GM21723 (cell line): Measurements from ENCODE around the gene ZNF100.
"Not testable (repeated sequence)": the region's sequence is repeated elsewhere in the genome, so short reads cannot be mapped to it uniquely, and the experiment has no call there.

Experiments
- ATAC-seq: cut with Tn5 transposase; IDR thresholded peaks from one replicate; pipeline ENCODE4 v1.9.1; 2021; ENCODE audit warnings: mild to moderate bottlenecking, moderate library complexity; ENCODE audit not compliant: unreplicated experiment

The ZNF100 gene

DNA sequence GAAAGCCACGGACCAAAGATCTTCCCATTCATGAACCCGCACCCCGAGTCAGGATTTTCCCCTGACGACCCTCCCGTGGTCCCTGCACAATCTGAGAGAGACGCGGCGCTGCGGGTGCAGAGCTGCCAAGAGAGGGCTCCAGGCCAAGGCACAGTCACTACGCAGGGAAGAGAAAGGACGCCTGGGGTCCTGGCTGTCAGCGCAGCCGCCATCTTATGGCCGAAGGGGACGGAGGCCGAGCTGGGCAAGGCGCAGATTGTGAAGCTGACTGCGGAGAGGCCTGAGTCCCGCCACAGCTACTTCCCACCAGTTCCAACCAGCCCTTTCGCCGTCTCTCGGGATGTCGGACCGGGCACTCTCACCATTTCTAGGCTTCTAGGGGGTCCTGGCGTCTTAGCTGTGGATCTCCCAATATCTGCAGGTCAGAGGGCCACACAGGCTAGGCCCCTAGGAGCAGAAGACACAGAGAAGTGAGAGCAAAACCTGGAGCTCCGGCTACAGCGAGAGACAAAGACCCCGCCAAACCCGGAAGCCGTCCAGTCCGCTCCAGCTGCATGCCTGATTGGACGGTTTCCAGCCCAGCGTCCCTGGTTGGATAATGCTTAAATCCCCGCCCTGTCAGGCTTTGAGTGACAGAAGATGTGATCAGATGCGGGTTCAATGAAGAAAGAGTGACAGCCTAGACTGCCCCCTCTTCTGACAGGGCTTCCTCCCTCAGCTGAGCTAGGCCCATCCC is at the start of gene ZNF100:
Gene ZNF100 (minus strand): TSS at position 515 of the 736 bp plus-strand sequence. CDS start 150 bp downstream, at position 365.
- peak; percentile 97 for ATAC-seq

DNA sequence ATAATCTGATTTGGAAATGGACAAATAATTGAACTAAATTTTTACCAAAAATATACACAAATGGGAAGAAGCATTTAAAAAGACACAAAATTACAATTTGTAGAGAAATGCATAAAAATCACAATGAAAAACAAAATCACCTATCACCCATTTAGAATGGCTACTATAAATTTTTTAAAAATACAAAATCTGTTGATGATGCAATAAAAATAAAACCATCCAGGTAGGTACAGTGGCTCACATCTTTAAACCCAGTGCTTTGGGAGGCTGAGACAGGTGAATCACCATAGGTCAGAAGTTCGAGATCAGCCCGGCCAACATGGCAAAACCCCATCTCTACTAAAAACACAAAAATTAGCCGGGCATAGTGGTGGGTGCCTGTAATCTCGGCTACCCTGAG is 45.1 kb upstream of the ZNF100 start:
- no peak for ATAC-seq

DNA sequence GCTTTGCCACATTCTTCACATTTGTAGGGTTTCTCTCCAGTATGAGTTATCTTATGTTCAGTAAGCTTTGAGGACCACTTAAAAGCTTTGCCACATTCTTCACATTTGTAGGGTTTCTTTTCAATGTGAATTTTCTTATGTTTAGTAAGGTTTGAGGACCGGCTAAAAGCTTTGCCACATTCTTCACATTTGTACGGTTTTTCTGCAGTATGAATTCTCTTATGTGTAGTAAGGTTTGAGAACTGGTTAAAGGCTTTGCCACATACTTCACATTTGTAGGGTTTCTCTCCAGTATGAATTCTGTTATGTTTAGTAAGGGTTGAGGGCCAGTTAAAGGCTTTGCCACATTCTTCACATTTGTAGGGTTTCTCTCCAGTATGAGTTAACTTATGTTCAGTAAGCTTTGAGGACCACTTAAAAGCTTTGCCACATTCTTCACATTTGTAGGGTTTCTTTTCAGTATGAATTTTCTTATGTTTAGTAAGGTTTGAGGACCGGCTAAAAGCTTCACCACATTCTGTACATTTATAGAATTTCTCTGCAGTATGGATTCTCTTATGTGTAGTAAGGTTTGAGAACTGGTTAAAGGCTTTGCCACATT is 41.1 kb upstream of the ZNF100 start:
- not testable (repeated sequence) for ATAC-seq

DNA sequence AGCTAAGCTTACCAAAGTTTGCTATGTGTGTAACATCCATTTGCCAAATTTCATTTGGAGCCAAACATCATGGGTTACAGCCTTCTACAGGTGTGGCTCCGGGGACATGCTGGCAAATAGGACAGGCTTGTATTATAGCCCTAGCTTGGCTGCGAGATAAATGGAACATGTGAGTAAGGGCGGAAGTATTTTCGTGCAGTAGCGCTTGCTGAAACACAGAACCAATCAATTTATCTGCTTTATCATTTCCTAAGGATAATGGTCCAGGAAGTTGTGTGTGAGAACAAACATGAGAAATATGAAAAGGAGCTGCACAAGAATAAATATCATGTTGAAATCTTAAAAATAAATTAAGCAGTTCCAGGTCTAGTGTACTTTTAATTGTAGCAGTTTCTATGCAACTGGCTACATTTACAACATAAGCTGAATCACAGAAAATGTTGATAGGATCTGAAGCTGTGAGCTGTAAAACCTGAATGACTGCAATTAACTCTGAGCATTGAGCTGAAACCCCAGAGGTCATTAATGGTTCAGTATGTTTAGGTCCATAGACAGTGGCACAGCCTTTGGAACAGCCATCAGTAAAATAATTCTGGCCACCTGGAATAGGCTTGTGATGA is 22.2 kb upstream of the ZNF100 start:
- no peak for ATAC-seq

DNA sequence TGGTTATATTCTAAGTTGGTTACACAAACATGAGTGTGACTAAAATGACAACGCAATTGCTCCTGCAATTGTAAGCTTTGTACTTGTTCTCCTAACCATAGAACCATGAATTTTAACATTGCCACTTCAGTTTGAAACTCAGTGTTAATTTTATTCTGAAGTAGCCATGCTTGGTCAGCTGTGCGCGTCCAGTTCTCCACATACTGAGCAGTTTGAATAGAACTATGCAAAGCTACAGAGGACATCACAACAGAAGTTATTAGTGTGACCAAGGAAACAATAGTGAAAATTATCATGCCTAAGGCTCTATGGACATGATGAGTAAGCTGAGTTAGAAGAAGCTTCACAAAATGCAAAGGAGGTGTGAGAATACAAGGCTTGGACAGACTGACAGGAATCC is 19.6 kb upstream of the ZNF100 start:
- ATAC-seq: no peak

DNA sequence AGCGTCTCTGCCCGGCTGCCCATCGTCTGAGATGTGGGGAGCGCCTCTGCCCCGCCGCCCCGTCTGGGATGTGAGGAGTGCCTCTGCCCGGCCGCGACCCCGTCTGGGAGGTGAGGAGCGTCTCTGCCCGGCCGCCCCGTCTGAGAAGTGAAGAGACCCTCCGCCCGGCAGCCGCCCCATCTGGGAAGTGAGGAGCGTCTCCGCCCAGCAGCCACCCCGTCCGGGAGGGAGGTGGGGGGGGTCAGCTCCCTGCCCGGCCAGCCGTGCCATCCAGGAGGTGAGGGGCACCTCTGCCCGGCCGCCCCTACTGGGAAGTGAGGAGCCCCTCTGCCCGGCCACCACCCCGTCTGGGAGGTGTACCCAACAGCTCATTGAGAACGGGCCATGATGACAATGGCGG is 8.4 kb upstream of the ZNF100 start:
- ATAC-seq: not testable (repeated sequence)

DNA sequence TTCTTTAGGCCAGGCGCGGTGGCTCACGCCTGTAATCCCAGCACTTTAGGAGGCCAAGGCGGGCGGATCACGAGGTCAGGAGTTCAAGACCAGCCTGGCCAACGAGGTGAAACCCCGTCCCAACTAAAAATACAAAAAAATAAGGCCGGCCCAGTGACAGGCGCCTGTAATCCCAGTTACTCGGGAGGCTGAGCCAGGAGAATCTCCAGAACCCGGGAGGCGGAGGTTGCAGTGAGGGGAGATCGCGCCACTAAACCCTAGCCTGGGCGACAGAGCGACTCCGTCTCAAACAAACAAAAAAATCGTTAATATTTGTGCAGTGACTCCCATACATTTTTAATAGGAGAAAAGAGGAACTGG is 694 bp downstream of the ZNF100 start:
- ATAC-seq: not testable (repeated sequence)

DNA sequence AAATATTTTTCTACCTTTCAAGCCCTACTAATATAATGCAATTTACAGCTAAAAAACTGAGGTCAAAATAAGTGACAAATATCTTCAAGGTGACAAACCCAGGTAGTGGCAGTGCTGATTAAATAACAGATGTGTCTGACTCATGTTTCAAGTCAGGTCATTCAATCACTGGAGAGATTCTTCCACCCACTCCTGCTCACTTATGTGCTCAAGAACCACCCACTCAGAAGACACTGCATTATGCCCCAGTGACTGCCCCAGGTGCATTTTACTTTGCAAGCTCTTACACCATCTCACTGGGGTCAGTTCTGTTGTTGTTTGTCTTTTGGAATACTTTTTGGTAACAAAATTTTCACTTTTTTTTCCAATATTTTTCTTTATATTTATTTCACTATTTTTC is 2.2 kb downstream of the ZNF100 start:
- ATAC-seq: no peak

DNA sequence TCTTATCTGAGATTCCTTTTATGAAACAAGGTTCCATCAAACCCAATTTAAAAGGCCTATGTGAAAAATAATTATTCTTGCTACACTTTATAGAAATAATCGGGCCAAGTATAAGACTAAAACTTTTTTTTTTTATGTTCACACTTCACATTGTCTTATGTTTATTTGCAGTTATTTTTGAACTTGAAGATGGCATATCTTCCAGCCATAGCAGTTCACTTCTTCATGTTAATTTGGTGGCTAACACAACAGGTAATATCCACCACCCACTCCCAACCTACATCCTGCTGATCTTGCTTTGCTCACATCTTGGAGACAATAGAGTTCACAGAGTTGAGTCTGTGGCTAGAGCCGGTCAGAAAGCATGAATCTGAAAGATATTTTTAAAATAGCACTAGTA is 5.8 kb downstream of the ZNF100 start:
- ATAC-seq: not testable (repeated sequence)

DNA sequence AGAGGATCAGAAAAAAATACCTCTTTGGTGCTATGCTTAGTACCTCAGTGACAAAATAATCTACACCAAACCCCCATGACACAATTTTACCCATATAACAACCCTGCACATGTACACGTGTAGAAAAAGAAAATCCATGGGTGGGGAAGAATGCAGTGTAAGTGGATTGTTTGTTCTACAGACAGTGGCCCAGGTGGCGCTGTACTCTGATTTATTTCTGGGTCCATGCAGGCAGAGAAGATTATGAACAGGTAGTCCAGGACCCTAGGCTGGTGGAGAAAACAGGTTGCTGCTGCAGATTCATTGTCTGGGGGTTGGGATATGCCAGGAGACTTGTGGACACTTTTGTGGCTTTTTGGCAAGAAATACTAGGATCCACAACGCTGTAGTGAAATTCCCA is 9.1 kb downstream of the ZNF100 start:
- no peak for ATAC-seq

DNA sequence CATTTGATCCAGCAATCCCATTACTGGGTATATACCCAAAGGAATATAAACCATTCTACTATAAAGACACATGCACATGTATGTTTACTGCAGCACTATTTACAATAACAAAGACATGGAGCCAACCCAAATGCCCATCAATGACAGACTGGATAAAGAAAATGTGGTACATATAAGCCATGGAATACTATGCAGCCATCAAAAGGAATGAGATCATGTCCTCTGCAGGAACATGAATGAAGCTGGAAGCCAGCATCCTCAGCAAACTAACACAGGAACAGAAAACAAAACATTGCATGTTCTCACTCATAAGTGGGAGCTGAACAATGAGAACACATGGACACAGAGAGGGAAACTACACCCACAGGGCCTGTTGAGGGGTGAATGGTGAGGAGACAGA is 11.8 kb downstream of the ZNF100 start:
- ATAC-seq: not testable (repeated sequence)

DNA sequence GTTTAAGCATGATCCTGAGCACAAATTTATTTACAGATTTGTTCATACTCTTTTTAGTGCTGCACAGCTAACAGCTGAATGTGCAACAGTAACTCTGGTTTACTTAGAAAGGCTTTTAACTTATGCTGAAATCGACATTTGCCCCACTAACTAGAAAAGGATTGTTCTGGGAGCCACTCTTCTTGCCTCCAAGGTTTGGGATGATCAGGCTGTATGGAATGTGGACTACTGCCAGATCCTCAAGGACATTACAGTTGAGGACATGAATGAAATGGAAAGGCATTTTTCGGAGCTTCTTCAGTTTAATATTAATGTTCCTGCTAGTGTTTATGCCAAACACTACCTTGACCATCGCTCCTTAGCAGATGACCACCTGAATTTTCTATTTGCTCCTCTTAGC is 16.0 kb downstream of the ZNF100 start:
- ATAC-seq: no peak

DNA sequence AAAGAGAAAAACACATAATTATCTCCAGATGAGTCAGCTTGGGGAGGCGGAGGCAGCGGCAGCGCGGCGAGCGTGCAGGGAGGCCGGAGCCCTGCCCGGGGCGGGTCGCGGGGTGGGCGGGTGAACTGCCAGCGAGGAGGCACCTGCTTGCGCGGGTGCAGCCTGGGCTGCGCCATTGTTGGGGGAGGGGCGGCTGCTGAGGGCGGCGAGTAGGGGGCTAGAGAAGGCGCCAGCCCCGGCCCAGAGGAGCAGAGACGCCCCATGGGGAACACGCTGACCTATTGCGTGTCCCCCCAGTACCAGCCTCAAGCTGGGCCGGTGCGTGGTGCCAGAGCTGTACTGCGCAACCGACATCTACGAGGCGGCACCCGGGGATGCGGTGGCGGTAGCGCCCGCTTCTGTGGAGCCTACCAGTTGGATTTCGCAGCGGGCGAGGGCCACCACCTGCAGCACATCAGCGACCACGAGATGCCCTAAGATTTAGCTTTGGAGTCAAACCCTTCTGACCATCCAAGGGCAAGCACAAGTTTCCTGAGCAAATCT is 16.7 kb downstream of the ZNF100 start:
- no peak for ATAC-seq

DNA sequence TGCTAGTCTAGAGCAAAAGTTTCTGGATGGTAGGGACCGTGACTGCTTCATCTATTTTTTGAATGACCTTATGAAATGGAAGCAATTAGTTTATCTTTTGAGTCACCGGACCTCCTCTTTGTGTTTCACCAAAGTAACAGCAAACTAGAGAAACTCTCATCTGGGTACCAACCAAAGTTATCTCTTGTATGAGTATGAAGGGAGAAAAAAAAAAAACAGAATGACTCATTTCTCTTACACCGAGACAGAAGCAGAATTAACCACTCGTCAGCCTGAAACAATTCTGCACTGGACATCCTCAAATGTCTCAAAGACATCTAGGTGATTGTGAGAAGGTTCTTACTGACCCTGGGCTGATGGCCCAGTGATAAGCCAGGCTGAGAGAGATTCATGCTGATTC is 18.3 kb downstream of the ZNF100 start:
- no peak for ATAC-seq

DNA sequence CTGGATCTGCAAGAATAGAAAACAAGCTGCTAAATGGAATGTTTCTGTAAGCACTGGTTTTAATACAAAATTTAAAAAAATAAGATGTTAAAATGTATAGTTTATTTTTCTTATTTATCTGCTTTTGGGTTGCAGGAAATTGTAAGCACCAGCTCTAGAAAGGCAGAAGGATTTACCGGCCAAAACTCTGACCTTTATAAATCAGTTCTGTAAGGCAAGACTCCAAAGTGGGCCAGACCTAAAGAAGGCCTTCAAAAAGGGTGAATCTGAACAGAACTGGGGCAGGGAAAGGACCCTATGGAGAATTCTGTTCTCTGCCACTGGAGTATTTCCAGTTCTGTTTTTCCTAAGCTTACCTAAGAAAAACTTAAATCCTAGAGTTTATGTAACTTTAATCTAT is 19.3 kb downstream of the ZNF100 start:
- ATAC-seq: no peak

DNA sequence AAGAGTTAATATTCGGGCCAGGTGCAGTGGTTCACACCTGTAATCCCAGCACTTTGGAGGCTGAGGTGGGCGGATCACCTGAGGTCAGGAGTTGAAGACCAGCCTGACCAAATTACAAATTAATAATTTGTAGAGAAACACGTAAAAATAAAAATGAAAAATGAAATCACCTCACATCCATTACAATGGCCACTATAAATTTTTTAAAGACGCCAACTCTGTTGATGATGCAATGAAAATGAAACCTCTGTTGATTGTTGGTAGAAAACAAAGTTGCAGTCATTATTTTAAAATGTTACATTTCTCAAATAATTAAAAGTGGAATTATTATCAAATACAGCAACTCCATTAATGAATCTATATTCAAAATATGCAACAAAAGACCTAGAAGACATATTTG is 26.8 kb downstream of the ZNF100 start:
- ATAC-seq: no peak

DNA sequence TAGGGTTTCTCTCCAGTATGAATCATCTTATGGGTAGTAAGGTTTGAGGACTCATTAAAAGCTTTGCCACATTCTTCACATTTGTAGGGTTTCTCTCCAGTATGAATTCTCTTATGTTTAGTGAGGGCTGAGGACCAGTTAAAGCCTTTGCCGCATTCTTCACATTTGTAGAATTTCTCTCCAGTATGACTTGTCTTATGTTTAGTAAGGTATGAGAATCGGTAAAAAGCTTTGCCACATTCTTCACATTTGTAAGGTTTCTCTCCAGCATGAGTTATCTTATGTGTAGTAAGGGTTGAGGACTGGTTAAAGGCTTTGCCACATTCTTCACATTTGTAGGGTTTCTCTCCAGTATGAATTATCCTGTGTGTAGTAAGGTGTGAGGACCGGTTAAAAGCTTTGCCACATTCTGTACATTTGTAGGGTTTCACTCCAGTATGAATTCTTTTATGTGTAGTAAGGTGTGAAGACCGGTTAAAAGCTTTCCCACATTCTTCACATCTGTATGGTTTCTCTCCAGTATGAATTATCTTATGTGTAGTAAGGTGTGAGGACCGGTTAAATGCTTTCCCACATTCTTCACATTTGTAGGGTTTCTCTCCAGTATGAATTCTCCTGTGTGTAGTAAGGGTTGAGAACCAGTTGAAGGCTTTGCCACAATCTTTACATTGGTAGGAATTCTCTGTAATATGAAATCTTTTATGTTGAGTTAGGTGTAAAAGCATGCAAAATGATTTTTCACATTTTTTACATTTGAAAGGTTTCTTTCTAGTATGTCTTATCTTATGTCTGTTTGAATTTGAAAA is 40.2 kb downstream of the ZNF100 start:
- not testable (repeated sequence) for ATAC-seq

DNA sequence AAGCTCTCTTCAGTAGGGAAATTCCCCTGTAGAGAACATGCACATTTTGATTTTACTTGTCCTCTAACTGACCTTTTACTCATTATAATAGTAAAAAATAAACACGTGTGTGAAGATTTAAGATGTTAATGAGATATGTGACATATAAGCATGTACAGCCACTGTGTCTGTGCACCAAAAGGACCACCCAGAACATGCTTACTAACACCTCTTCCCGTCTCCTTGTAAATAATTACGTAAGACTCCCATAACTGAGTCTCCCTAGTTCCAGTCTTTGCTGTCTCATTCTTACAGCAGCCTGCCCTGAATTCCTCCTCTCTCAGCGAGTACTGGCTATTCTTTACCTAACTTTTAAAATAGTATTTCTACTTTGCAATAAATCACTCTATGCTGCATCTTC is 53.6 kb downstream of the ZNF100 start:
- ATAC-seq: no peak

DNA sequence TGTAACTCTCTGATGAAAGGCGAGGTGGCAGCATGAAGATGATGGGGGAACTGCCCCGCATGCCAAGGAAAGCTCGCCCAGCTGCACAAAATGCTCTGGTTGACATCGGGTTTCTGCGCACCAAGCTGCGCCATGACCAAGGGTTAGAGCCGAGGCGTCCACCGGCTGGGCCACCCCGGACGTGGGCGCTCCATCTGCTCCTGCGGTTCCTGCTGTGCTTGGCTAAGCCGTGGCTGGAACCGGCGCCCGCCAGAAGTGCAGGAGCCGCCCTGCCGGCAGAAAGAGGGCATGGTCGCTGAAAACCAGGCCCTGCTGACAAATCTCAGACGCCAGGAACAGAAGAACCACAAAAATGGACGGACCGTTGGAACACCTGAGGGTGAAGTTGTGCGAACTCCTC is 57.9 kb downstream of the ZNF100 start:
- no peak for ATAC-seq

DNA sequence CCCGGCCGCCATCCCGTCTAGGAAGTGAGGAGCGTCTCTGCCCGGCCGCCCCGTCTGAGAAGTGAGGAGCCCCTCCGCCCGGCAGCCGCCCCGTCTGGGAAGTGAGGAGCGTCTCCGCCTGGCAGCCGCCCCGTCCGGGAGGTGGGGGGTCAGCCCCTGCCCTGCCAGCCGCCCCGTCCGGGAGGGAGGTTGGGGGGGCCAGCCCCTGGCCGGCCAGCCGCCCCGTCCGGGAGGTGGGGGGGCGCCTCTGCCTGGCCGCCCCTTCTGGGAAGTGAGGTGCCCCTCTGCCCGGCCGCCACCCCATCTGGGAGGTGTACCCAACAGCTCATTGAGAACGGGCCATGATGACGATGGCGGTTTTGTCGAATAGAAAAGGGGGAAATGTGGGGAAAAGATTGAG is 59.5 kb downstream of the ZNF100 start:
- ATAC-seq: not testable (repeated sequence)

DNA sequence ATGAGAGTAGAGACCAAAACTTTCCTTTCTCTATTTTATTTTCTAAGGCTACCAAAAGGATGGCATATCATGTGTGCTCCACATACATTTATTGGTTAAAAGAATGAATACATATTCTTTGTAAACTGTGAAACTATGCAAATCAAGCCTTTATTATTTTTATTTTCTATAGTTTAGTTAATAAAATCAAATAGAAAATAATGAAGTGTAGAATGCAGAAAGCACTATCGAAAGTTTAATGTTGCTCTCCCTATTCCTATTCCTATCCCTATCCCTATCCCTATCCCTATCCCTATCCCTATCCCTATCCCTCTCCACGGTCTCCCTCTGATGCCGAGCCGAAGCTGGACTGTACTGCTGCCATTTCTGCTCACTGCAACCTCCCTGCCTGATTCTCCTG is 60.3 kb downstream of the ZNF100 start:
- ATAC-seq: no peak
